ENCODE measurements around the gene TEX28. TPM values are rescaled to one million over a fixed set of nuclear protein-coding genes. Genes with fewer than 3 reads are reported as not detected.

Gene TEX28
- total RNA-seq, 1 donor from 2014 or later, result not detected

- Mint-ChIP-seq H3K4me1 (ENCODE audit: low read depth) (peaks cover 5% of the 10 kb centered on the region), H3K27ac (ENCODE audit: unreplicated experiment) (no peak overlapping the region), H3K9me3 (ENCODE audit: low read depth) (no peaks in the 10 kb centered on the region), H3K27me3 (ENCODE audit: low read depth) (peaks cover 2% of the 10 kb centered on the region), H3K4me3 (ENCODE audit: unreplicated experiment) (no peak overlapping the region), H3K36me3 (ENCODE audit: low read depth) (no peaks in the 10 kb centered on the region)
- DNase-seq (ENCODE audit: low spot score), result peak; percentile 38
- no peak for TF ChIP-seq CTCF (IDR thresholded peaks at IDR 0.05)
These were observed 38.9 kb upstream of the TEX28 start for GRCh38 chrX:154333837-154334271.

- Mint-ChIP-seq H3K36me3 (ENCODE audit: low read depth) (no peaks in the 10 kb centered on the region), H3K4me3 (ENCODE audit: unreplicated experiment) (no peak overlapping the region), H3K27ac (ENCODE audit: unreplicated experiment) (no peak overlapping the region), H3K27me3 (ENCODE audit: low read depth) (peaks cover 2% of the 10 kb centered on the region), H3K4me1 (ENCODE audit: low read depth) (peaks cover 5% of the 10 kb centered on the region), H3K9me3 (ENCODE audit: low read depth) (no peaks in the 10 kb centered on the region)
- DNase-seq (ENCODE audit: low spot score), result no peak
- TF ChIP-seq CTCF (IDR thresholded peaks at IDR 0.05), result no peak
These were observed 38.2 kb upstream of the TEX28 start for GRCh38 chrX:154333116-154333515.

GRCh38 chrX:154332561-154332960 is 37.6 kb upstream of the TEX28 start:
- TF ChIP-seq CTCF (IDR thresholded peaks at IDR 0.05), result no peak
- no peak overlapping the region for H3K27ac Mint-ChIP-seq (ENCODE audit: unreplicated experiment)
- H3K9me3 Mint-ChIP-seq (ENCODE audit: low read depth), result no peaks in the 10 kb centered on the region
- H3K36me3 Mint-ChIP-seq (ENCODE audit: low read depth), result no peaks in the 10 kb centered on the region
- DNase-seq (ENCODE audit: low spot score), result peak; percentile 92
- no peak overlapping the region for H3K4me3 Mint-ChIP-seq (ENCODE audit: unreplicated experiment)
- H3K4me1 Mint-ChIP-seq (ENCODE audit: low read depth), result peaks cover 8% of the 10 kb centered on the region
- peaks cover 2% of the 10 kb centered on the region for H3K27me3 Mint-ChIP-seq (ENCODE audit: low read depth)

GRCh38 chrX:154329294-154329693 is 34.4 kb upstream of the TEX28 start:
- no peak for TF ChIP-seq CTCF (IDR thresholded peaks at IDR 0.05)
- H3K4me3 Mint-ChIP-seq (ENCODE audit: unreplicated experiment), result no peak overlapping the region
- H3K9me3 Mint-ChIP-seq (ENCODE audit: low read depth), result peaks cover 2% of the 10 kb centered on the region
- H3K4me1 Mint-ChIP-seq (ENCODE audit: low read depth), result peaks cover 34% of the 10 kb centered on the region
- peaks cover 2% of the 10 kb centered on the region for H3K27me3 Mint-ChIP-seq (ENCODE audit: low read depth)
- no peak overlapping the region for H3K27ac Mint-ChIP-seq (ENCODE audit: unreplicated experiment)
- no peak for DNase-seq (ENCODE audit: low spot score)
- no peaks in the 10 kb centered on the region for H3K36me3 Mint-ChIP-seq (ENCODE audit: low read depth)

- peaks cover 2% of the 10 kb centered on the region for H3K27me3 Mint-ChIP-seq (ENCODE audit: low read depth)
- TF ChIP-seq CTCF (IDR thresholded peaks at IDR 0.05), result no peak
- H3K27ac Mint-ChIP-seq (ENCODE audit: unreplicated experiment), result no peak overlapping the region
- peaks cover 2% of the 10 kb centered on the region for H3K9me3 Mint-ChIP-seq (ENCODE audit: low read depth)
- H3K4me1 Mint-ChIP-seq (ENCODE audit: low read depth), result peaks cover 34% of the 10 kb centered on the region
- no peaks in the 10 kb centered on the region for H3K36me3 Mint-ChIP-seq (ENCODE audit: low read depth)
- no peak for DNase-seq (ENCODE audit: low spot score)
- H3K4me3 Mint-ChIP-seq (ENCODE audit: unreplicated experiment), result no peak overlapping the region
These were observed 33.7 kb upstream of the TEX28 start for GRCh38 chrX:154328646-154329045.
